GM15510 (cell line): ENCODE results near the gene SPRR2G.

Experiments used
- POLR2A ChIP-seq: IDR thresholded peaks from 3 replicates; pipeline ENCODE4 v1.6.1; 2011; ENCODE audit warnings: borderline replicate concordance; ENCODE audit not compliant: insufficient read length; ENCODE audit errors: extremely low read depth

SPRR2G gene

GRCh38 chr1:153150846-153151245 lies at the start of gene SPRR2G:
Gene SPRR2G (minus strand): TSS chr1:153150890. CDS start chr1:153150110, 780 bp downstream.
- TF ChIP-seq POLR2A: no peak

GRCh38 chr1:153195216-153195615 lies 44.5 kb upstream of the SPRR2G start:
- TF ChIP-seq POLR2A: no peak

GRCh38 chr1:153194331-153195050 lies 43.8 kb upstream of the SPRR2G start:
- no peak for TF ChIP-seq POLR2A

GRCh38 chr1:153192697-153193096 lies 42.0 kb upstream of the SPRR2G start:
- no peak for TF ChIP-seq POLR2A

GRCh38 chr1:153190373-153190772 lies 39.7 kb upstream of the SPRR2G start:
- TF ChIP-seq POLR2A: no peak

- TF ChIP-seq POLR2A: no peak
These were observed 29.9 kb upstream of the SPRR2G start for GRCh38 chr1:153180556-153180955.

GRCh38 chr1:153178922-153179321 lies 28.2 kb upstream of the SPRR2G start:
- no peak for TF ChIP-seq POLR2A

- TF ChIP-seq POLR2A: no peak
These were observed 23.9 kb upstream of the SPRR2G start for GRCh38 chr1:153174624-153175023.

- no peak for TF ChIP-seq POLR2A
These were observed 18.0 kb upstream of the SPRR2G start for GRCh38 chr1:153168686-153169085.

GRCh38 chr1:153155541-153155940 lies 4.9 kb upstream of the SPRR2G start:
- TF ChIP-seq POLR2A: no peak

GRCh38 chr1:153152481-153152880 lies 1.8 kb upstream of the SPRR2G start:
- TF ChIP-seq POLR2A: no peak

GRCh38 chr1:153141377-153141776 lies 9.3 kb downstream of the SPRR2G start:
- no peak for TF ChIP-seq POLR2A

- no peak for TF ChIP-seq POLR2A
These were observed 10.2 kb downstream of the SPRR2G start for GRCh38 chr1:153140484-153140883.

- TF ChIP-seq POLR2A: no peak
These were observed 16.9 kb downstream of the SPRR2G start for GRCh38 chr1:153133743-153134142.

- no peak for TF ChIP-seq POLR2A
These were observed 17.4 kb downstream of the SPRR2G start for GRCh38 chr1:153133267-153133666.

GRCh38 chr1:153127296-153127695 lies 23.4 kb downstream of the SPRR2G start:
- TF ChIP-seq POLR2A: no peak
